Suppressor macrophage treated with lipopolysaccharide for 1 hour (primary cell): ENCODE measurements around the gene FYN.
"Not testable (repeated sequence)": the region's sequence is repeated elsewhere in the genome, so short reads cannot be mapped to it uniquely, and the experiment has no call there.

Experiments used
- DNase-seq, 3 donors: peaks; one replicate each; pipeline ENCODE4 v3.0.0-alpha.2; 2020 to 2022

FYN gene

GRCh38 chr6:111873178-111874024 lies at the start of gene FYN:
Gene FYN, minus strand, starts transcription at chr6:111873452. Its CDS starts 153,401 bp downstream, at chr6:111720051.
- peak; percentile 98 to 100 (median 99) for DNase-seq

DNA sequence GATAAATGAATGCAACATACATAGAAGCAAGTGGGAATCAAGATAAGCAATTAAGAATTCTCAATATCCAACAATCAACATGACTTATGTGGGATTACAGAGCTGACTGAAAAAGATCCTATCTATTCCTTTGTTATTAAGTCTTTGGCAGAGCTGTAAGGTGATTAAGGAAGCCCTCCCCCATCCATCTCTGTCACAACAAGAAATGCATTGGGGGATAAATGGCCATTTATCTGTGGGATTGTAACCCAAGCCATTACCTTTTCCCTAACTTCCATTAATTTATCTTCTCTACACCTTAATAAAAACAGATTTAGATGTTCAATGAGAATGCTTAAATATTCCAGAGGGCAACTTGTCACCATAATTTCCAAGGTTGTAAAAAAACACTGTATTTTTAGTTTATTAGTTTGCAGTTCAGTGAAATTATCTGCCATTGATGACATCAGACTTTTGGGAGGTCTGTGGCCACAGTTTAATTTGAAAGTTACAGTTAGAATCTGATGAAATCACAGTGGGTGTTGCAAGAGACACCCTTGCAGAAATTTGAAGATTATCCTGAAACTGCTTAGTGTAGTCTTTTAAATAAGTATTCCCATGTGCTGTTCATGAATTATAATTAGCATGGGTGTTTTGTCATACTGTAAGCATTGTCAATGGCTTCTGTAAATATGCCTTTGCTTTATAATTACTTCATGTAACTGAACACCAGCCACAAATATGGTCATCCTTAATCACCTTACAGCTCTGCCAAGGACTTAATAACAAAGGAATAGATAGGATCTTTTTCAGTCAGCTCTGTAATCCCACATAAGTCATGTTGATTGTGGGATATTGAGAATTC lies 49.4 kb upstream of the FYN start:
- peak; percentile 51 to 72 (median 66) for DNase-seq

GRCh38 chr6:111921103-111921502 lies 47.9 kb upstream of the FYN start:
- DNase-seq = no peak

GRCh38 chr6:111920578-111920977 lies 47.3 kb upstream of the FYN start:
- DNase-seq = no peak

DNA sequence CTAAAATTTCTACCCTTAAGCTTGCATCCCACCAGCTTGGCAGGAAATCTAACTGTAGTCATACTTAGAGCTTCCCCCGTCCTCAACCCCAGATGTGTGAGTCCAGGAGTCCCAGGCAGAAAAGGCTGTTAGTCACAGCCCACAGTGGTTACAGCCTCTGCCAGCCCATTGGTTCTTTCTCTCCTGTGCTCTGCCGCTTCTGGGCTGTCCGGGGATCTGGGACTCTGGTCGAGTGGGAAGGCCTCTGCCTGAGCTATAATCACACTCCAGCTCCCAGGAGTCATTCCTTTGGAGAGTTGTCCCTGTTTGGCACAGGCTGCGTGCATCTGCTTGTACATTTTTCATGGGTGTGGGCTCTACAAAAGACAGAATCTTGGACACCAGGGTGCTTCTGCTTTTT lies 45.6 kb upstream of the FYN start:
- DNase-seq = peak; percentile 48 to 62 (median 59)

DNA sequence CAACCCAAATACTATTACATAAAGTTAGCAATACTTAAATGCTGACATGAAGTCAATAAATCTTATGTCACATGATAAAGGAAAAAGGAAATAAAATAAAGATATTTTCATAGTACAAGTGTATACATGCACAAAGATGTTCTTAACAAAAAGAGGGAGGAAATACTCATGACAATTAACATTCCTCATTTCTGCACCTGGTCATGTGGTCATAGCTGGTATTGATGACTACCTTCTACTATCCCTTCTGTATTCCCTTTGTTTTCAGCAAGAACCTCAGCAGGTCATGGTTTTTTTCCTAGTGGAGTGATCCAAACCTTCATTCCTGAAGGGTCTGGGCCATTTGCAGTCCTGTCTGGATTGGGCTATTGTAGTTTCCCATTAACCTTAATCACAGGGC lies 43.5 kb upstream of the FYN start:
- no peak for DNase-seq

DNA sequence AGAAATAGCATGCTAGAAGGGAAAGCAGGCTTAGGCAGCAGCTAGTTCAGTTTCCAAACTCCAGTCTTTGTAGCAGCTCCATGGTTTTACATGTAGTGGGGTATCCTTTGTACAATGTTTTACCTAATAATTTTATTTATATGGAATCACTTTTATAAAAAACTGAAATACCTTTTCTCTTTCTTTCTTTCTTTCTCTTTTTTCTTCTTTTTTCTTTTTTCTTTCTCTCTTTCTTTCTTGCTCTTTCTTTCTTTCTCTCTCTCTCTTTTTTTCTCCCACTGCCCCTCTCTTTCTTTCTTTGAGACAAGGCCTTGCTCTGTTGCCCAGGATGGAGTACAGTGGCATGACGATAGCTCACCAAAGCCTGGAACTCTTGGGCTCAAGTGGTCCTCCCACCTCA lies 41.4 kb upstream of the FYN start:
- DNase-seq = no peak

GRCh38 chr6:111912904-111913303 lies 39.7 kb upstream of the FYN start:
- no peak for DNase-seq

GRCh38 chr6:111911428-111911827 lies 38.2 kb upstream of the FYN start:
- DNase-seq = no peak

GRCh38 chr6:111909238-111909637 lies 36.0 kb upstream of the FYN start:
- DNase-seq = no peak

DNA sequence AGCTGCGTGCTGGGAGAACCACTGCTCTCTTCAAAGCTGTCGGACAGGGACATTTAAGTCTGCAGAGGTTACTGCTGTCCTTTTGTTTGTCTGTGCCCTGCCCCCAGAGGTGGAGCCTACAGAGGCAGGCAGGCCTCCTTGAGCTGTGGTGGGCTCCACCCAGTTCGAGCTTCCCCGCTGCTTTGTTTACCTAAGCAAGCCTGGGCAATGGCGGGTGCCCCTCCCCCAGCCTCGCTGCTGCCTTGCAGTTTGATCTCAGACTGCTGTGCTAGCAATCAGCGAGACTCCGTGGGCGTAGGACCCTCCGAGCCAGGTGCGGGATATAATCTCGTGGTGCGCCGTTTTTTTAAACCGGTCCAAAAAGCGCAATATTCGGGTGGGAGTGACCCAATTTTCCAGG lies 35.1 kb upstream of the FYN start:
- not testable (repeated sequence) for DNase-seq

DNA sequence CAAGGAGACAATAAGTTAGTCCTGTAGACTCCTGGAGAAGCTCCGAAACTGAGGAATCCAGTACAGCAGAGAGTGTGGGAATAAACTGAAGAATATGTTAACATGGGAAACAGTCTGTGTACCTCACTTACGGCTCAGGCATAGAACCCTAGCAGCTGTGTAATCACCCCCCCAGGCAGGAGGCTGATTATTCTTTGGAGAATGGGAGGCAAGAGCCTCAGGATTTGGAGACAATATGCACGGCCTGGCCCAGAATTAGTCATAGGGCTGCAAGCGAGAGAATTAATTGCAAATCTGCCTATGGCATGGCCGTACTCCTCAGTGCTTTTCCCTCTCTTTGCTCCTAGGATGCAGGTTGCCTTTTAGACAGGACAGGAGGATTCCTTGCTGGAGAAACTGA lies 27.5 kb upstream of the FYN start:
- DNase-seq = no peak

GRCh38 chr6:111899531-111899930 lies 26.3 kb upstream of the FYN start:
- DNase-seq = no peak

GRCh38 chr6:111898452-111898851 lies 25.2 kb upstream of the FYN start:
- DNase-seq = no peak

GRCh38 chr6:111894951-111895350 lies 21.7 kb upstream of the FYN start:
- DNase-seq = no peak

GRCh38 chr6:111894272-111894671 lies 21.0 kb upstream of the FYN start:
- DNase-seq = no peak

DNA sequence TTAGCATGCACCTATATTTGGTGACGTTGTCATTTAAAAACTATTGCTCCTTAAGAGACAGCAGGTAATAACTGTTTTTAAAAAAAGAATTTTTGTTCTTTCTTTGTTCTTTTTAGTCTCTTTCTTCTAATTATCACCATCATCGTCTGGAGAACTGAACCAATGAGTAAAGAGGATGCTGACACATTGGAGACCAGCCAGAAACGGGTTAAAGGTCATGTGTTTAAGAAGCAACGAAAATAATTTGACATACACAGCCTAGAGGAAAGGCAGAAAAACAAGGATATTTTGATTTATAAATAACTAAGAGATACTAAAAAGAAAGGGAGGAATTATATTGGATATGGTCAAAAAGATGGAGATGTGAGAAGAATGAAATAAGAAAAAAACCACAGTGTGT lies 19.2 kb upstream of the FYN start:
- no peak for DNase-seq

- DNase-seq = no peak
Observed at GRCh38 chr6:111890988-111891387, 17.7 kb upstream of the FYN start.

DNA sequence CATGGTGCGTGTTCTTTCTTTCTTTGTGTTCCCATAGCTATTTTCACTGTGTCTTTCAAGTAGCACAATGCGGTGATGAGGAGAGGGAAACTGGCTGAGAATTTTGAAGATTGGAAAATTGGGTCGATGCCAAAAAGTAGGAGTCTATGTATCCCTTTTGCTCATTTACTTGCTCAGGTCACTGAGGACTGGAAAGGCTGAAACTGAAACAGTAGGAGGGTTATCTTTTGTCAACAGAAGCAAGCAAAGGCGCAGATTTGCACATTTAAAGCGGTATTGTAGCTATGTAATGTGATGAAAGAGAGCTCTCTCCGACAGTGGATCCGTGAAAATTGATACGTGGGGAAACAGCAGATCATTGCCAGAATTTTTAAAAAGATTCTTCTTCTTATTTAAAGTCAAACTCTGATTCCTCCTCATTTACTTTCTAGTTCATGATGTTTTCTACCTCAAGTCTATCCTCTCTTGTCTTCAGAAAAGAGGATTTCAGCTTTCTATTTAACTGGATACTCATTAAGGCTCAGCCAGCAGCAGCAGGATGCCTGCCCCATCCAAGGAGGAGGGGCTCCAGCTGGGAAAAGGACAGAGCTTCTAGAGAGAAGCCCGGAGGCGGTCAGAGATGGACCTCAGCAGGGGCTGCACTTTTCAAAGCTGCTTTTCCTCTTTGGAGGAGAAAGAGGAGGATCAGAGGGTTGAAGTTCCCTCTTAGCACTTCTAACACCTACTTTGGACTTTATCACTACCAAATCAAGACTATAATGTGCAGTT lies 15.9 kb upstream of the FYN start:
- DNase-seq = no peak

- DNase-seq = not testable (repeated sequence)
Observed at GRCh38 chr6:111886793-111887192, 13.5 kb upstream of the FYN start.

DNA sequence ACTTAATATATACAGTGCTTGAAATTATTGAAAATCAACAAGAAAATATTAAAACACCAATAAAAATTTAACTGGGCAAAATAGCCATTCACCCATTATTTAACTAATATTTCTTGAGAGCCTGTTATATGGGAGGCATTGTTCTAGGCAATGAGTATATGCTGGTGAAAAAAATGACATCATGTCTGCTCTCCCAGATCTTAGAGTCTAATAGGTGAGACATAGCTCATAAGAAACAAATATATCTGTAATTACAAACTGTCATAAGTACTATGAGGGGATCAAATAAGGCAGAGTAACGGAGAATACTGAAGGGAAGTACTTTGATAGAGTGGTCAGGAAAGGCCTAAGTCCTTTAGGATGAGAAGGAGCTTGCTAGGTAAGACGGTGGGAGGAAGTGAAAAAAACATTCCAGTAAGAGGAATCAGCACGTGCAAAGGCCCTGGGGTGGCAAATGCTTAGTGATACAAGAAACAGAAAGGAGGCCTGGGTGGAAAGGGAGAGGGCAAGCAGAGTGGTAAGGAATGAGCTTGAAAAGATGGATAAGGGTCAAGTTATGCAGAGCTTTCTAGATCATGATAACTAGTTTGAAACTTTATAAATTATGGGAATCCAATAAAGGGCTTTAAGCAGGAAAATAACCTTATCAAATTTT lies 12.2 kb upstream of the FYN start:
- no peak for DNase-seq

DNA sequence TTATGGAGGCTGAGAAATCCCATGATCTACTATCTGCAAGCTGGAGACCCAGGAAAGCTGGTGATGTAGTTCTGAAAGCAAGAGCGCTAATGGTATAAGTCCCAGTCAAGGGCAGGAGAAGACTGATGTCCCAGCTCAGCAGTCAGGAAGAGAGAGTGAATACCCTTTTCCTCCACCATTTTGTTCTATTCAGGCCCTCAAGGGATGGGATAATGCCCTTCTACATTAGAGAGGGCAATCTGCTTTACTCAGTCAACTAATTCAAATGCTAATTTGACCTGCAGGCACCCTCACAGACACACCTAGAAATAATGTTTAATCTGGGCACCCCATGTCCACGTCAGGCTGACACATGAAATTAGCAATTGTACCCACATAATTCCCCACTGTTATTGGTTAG lies 10.8 kb upstream of the FYN start:
- no peak for DNase-seq
